Gastroesophageal sphincter (tissue), 3 donors: Measurements from ENCODE around the gene RANBP3.

Experiments
- CTCF ChIP-seq, 4 experiments: fragments of 200-600 bp in 2 of 4; fragments of 450-650 bp in 2 of 4; sonication (generic) in 1 of 4; IDR thresholded peaks; one replicate each; pipeline ENCODE4 v1.5.1; 2017 to 2019; ENCODE audit warnings: antibody characterized with exemption in 4 of 4, mild to moderate bottlenecking in 2 of 4, moderate library complexity in 2 of 4
- EP300 ChIP-seq: sonication (generic); formaldehyde crosslinking; IDR thresholded peaks from one replicate; pipeline ENCODE4 v1.6.1; 2017; ENCODE audit warnings: antibody characterized with exemption, mild to moderate bottlenecking
- POLR2AphosphoS5 ChIP-seq: sonication (generic); formaldehyde crosslinking; IDR thresholded peaks from one replicate; pipeline ENCODE4 v1.6.1; 2017; ENCODE audit warnings: antibody characterized with exemption

GRCh38 chr19:5996102-5996501 is 18.2 kb upstream of the RANBP3 start:
- no peak for TF ChIP-seq CTCF (IDR thresholded peaks at IDR 0.05)
- no peak for TF ChIP-seq POLR2AphosphoS5
- TF ChIP-seq EP300: no peak
